ENCODE data around the gene ANKRD62.
"Not testable (repeated sequence)": the region's sequence is repeated elsewhere in the genome, so short reads cannot be mapped to it uniquely, and the experiment has no call there.

The ANKRD62 gene

DNA sequence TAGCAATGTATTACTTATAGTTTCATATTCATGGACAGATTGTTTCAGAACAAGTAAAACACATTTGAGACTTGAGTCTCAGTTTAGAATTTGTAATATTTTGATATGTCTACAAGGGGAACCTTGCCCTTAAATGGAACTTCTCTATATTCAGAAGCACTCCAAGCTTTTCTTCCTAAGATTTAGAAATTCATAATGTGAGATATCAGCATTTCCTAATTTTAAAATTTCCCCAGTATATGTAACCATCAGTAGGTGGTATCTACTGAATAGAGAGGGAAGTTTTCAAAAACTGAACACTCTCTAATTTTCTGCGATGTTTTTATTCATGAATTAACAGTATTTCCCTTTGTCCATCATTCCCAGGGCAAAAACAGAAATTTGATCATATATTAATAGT is 7.6 kb downstream of the ANKRD62 start:
- DNase-seq, result no peak

DNA sequence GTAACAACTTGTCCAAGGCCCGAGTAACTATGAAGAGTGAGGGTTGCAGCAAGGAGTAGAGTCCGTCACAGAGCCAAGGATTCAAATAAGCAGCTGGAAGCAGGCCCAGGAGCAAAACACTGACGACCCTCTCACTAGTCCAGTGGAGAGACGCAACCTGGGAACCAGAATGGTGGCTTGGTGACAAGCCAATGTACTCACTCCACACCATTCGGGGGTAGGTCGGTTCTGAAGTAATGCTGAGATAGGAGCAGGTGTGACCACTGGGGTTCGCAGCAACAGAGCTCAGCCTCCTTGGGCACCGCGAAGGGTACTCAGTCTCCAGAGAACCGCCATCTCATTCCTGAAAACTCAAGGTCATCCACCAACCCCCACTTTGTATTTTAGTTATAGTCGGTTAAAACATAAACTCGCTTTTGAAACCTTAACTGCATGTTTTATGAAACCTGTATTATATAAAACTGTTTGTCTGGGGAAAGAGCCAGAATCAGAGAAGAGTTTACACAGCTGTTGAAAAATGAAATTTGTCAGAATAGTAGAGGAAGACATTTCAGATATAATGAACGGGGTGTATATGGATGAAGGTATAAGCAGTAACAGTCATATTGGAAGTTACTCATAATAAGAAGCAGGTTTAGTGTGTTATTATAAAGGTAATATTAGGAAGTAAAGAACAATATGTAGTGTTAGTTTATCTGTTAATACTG is 8.6 kb downstream of the ANKRD62 start:
- DNase-seq, result no peak

DNA sequence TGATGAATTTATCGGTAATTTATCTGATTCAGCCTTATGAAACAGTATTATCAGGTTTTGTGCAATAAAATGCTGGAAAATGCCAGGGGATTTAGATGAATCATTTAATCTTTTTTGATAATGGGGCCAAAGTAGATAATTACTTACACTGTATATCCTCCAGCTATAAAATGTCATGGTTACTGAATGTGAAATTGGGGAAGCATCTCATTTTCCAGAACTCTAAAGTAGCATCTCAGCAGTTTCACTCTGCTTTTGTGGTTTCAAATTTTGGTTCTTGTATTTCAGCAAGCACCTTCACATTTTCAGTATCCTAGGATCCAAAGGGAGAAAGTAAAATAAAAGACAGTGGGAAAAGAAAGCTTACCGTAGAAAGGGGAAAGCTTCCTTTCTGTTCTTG is 12.8 kb downstream of the ANKRD62 start:
- no peak for DNase-seq

- DNase-seq, result no peak
Measured at GRCh38 chr18:12109836-12110235, 16.2 kb downstream of the ANKRD62 start.

GRCh38 chr18:12113999-12114646 is 20.5 kb downstream of the ANKRD62 start:
- no peak for DNase-seq

DNA sequence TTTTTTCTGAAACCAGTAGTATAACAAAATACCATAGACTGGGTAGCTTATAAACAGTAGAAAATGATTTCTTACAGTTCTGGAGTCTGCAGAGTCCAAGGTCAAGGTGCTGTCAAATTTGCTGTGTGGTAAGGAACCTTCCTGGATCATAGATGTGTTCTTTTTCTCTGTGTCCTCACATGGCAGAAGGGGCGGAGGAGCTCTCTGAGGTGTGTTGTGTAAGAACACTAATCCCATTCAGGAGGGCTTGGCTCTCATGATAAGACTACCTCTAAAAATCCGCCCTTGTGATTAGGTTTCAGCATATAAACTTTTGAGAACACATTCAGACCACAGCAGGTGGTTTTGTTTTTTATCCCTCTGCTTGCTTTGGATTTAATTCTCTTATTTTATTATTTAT is 25.7 kb downstream of the ANKRD62 start:
- no peak for DNase-seq

GRCh38 chr18:12121175-12122042 is 27.8 kb downstream of the ANKRD62 start:
- no peak for DNase-seq

DNA sequence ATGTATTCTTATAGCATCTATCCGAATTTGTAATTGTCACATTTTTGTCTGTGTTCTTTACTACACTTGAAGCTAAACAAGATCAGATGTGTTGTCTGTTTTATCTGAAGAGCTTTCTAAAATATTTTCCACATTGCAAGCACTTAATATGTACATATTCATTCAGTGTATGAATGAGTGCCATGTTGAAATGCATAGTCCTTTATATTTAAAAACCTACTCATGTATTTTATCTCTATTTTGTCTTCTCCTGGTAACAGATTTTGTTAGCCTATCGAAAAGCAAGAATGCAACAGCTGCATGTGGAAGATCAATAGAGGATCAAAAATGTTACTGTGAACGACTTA is 28.4 kb downstream of the ANKRD62 start:
- DNase-seq, result not testable (repeated sequence)

- not testable (repeated sequence) for DNase-seq
Measured at GRCh38 chr18:12127647-12128046, 34.0 kb downstream of the ANKRD62 start.

DNA sequence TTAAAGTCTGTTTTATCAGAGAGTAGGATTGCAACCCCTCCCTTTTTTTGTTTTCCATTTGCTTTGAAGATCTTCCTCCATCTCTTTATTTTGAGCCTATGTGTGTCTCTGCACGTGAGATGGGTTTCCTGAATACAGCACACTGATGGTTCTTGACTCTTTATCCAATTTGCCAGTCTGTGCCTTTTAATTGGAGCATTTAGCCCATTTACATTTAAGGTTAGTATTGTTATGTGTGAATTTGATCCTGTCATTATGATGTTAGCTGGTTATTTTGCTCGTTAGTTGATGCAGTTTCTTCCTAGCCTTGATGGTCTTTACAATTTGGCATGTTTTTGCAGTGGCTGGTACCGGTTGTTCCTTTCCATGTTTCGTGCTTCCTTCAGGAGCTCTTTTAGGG is 45.2 kb downstream of the ANKRD62 start:
- DNase-seq, result not testable (repeated sequence)

DNA sequence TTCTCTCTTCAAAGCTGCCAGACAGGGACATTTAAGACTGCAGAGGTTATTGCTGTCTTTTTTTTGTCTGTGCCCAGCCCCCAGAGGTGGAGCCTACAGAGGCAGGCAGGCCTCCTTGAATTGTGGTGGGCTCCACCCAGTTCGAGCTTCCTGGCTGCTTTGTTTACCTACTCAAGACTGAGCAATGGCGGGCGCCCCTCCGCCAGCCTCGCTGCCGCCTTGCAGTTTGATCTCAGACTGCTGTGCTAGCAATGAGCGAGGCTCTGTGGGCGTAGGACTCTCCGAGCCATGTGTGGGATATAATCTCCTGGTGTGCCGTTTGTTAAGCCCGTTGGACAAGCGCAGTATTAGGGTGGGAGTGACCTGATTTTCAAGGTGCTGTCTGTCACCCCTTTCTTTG is 47.2 kb downstream of the ANKRD62 start:
- DNase-seq, result not testable (repeated sequence)

DNA sequence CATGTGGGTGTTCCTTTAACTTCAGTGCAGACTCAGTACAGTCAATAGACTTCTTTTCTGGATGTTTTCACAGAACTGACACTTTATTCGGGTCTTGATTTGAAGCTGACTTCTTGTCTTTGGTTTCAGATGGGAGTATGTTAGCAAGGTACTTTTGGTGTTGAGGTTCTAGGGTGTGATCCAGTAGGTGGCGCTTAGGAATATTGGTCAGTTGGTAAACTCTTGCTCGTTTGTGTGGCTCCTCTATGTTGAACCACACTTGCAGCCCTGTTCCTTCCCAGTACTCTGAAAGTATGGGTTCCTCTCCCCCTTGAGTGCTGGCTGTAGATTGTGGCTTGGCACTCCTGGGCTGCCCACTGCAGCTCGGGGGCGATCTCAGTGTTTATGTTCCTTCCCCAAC is 48.1 kb downstream of the ANKRD62 start:
- not testable (repeated sequence) for DNase-seq

DNA sequence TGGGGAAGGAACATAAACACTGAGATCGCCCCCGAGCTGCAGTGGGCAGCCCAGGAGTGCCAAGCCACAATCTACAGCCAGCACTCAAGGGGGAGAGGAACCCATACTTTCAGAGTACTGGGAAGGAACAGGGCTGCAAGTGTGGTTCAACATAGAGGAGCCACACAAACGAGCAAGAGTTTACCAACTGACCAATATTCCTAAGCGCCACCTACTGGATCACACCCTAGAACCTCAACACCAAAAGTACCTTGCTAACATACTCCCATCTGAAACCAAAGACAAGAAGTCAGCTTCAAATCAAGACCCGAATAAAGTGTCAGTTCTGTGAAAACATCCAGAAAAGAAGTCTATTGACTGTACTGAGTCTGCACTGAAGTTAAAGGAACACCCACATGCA is 55.8 kb downstream of the ANKRD62 start:
- DNase-seq, result not testable (repeated sequence)

DNA sequence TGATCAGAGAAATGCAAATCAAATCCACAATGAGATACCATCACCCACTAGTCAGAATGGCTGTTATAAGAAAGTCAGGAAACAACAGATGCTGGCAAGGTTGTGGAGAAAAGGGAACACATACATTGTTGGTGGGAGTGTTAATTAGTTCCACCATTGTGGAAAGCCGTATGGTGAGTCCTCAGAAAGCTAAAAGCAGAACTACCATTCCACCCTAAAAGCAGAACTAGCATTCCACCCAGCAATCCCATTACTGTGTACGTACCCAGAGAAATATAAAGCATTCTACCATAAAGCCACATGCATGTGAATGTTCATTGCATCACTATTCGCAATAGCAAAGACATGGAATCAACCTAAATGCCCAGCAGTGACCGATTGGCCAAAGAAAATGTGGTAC is 60.7 kb downstream of the ANKRD62 start:
- no peak for DNase-seq

- DNase-seq, result no peak
Measured at GRCh38 chr18:12155996-12156395, 62.4 kb downstream of the ANKRD62 start.

DNA sequence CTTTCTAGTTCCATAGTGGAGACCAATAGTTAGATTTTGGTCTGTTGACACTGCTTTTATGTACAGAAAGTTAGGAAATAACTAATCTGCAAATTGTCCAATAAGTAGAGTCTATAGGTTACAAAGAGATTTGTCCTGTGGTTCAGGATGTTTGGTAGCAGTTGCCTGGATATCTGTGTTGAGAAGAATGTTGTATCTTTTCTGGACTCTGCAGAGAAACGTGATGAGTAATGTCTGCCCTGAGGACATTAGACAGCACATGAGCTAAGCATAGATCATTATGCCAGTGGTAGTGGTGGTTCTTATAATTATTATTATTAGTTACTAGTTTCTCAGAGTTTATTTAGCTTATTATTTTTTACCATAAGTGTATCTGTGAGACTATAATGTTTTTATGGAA is 65.8 kb downstream of the ANKRD62 start:
- DNase-seq, result no peak

DNA sequence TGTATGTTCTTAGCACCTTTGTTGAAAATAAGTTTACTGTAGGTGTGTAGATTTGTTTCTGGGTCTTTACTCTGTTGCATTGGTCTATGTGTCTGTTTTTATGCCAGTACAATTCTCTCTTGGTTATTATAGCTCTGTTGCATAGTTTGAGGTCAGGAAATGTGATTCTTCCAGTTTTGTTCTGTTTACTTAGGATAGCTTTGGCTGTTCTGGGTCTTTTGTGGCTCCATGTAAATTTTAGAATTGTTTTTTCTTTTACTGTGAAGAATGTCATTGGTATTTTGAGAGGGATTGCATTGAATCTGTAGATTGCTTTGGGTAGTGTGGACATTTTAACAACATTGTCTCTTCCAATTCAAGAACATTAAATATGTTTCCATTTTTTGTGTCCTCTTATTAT is 69.1 kb downstream of the ANKRD62 start:
- DNase-seq, result no peak

GRCh38 chr18:12165038-12165768 is 71.6 kb downstream of the ANKRD62 start:
- DNase-seq, result no peak
